Mesothelial cell of epicardium (in vitro differentiated cells): ENCODE results near the gene WDR33. TPM values are rescaled to one million over a fixed set of nuclear protein-coding genes. Genes with fewer than 3 reads are reported as not detected.
A peak's percentile ranks its signal among the peaks of the same experiment; 100 is the strongest.

Experiments used
- DNase-seq, 2 experiments: peaks; one replicate each; pipeline ENCODE4 v3.0.0; 2021; ENCODE audit warnings: low spot score in 2 of 2; ENCODE audit not compliant: unreplicated experiment in 2 of 2
- H3K27ac Mint-ChIP-seq: 2 replicates; pipeline ENCODE4 v1.8.0; 2021; ENCODE audit warnings: mixed read lengths
- H3K27me3 Mint-ChIP-seq: 2 replicates; pipeline ENCODE4 v1.8.0; 2021; ENCODE audit warnings: low read depth, mixed read lengths
- H3K36me3 Mint-ChIP-seq: 2 replicates; pipeline ENCODE4 v1.8.0; 2021; ENCODE audit warnings: mixed read lengths
- H3K4me1 Mint-ChIP-seq: 2 replicates; pipeline ENCODE4 v1.8.0; 2021; ENCODE audit warnings: mixed read lengths
- H3K4me3 Mint-ChIP-seq: 2 replicates; pipeline ENCODE4 v1.8.0; 2021; ENCODE audit warnings: mild to moderate bottlenecking, moderate library complexity, mixed read lengths
- H3K9me3 Mint-ChIP-seq: 2 replicates; pipeline ENCODE4 v1.8.0; 2021; ENCODE audit warnings: mixed read lengths
- CTCF ChIP-seq: fragments of 200-600 bp; sonication (generic); IDR thresholded peaks from one replicate; pipeline ENCODE4 v1.5.0; 2021; ENCODE audit warnings: antibody characterized with exemption; ENCODE audit not compliant: unreplicated experiment
- total RNA-seq: library from RNA; stranded (reverse); gene quantifications from 3 replicates; pipeline ENCODE4 v1.2.1, GENCODE V29; 2021

Gene WDR33
- total RNA-seq, 1 donor from 2014 or later: 61.4 TPM

GRCh38 chr2:127688405-127688804, 122.6 kb downstream of the WDR33 start:
- no peak for DNase-seq
- H3K9me3 Mint-ChIP-seq: peaks cover 27% of the 10 kb centered on the region

GRCh38 chr2:127685410-127686080, 125.4 kb downstream of the WDR33 start:
- Mint-ChIP-seq H3K9me3 (peaks cover 13% of the 10 kb centered on the region), H3K27me3 (peaks cover 6% of the 10 kb centered on the region), H3K27ac (peak overlapping the region; percentile 28), H3K36me3 (peaks cover 3% of the 10 kb centered on the region), H3K4me3 (no peak overlapping the region), H3K4me1 (peaks cover 11% of the 10 kb centered on the region)
- DNase-seq: no peak
- no peak for TF ChIP-seq CTCF

More at GRCh38 chr2:127688405-127688804, 122.6 kb downstream of the WDR33 start:
- Mint-ChIP-seq H3K4me1 (peaks cover 7% of the 10 kb centered on the region), H3K27me3 (no peaks in the 10 kb centered on the region), H3K4me3 (no peak overlapping the region), H3K36me3 (peaks cover 9% of the 10 kb centered on the region), H3K27ac (no peak overlapping the region)
- no peak for TF ChIP-seq CTCF

DNA sequence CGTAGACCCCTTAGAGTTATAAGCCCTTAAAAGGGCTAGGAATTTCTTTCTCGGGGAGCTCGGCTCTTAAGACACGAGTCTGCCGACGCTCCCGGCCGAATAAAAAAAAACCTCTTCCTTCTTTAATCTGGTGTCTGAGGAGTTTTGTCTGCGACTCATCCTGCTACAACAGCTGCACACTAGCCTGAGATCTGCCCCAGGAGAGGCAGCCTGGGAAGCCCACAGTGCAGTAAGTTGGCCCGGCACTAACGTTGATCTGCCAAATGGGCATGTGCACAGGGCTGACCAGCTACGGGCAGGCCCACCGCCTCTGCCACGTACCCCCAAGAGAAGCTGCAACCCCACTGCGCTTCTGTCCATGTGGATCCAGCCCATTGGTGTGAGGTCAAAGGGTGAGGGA, 127.2 kb downstream of the WDR33 start:
- peak overlapping the region; percentile 11 for H3K27ac Mint-ChIP-seq
- peaks cover 8% of the 10 kb centered on the region for H3K9me3 Mint-ChIP-seq
- peaks cover 7% of the 10 kb centered on the region for H3K27me3 Mint-ChIP-seq
- no peak for DNase-seq
- peaks cover 2% of the 10 kb centered on the region for H3K36me3 Mint-ChIP-seq
- peaks cover 11% of the 10 kb centered on the region for H3K4me1 Mint-ChIP-seq
- H3K4me3 Mint-ChIP-seq: no peak overlapping the region
- TF ChIP-seq CTCF: no peak

DNA sequence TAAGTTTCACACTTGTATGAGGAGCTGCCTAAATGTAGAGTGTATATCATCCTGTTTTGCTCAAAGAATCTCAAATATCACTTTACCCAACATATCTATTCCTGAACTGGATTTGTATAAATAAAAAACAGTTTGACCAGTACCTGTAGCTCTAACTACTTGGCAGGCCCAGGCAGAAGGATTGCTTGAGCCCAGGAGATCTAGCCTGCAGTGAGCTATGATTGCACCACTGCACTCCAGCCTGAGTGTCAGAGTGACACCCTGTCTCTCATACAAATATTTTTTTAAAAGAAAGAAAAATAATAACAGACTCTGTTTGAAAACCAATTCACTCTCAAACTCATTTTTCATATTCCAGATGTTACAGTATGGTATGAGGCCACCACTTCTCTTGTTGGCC, 127.9 kb downstream of the WDR33 start:
- Mint-ChIP-seq H3K9me3 (peaks cover 2% of the 10 kb centered on the region), H3K4me1 (peaks cover 11% of the 10 kb centered on the region), H3K27me3 (peaks cover 14% of the 10 kb centered on the region), H3K4me3 (no peak overlapping the region), H3K36me3 (peaks cover under 1% of the 10 kb centered on the region), H3K27ac (no peak overlapping the region)
- TF ChIP-seq CTCF: no peak
- no peak for DNase-seq

GRCh38 chr2:127681976-127682857, 128.8 kb downstream of the WDR33 start:
- Mint-ChIP-seq H3K27me3 (peaks cover 23% of the 10 kb centered on the region), H3K9me3 (no peaks in the 10 kb centered on the region), H3K36me3 (no peaks in the 10 kb centered on the region), H3K27ac (no peak overlapping the region), H3K4me1 (peaks cover 11% of the 10 kb centered on the region), H3K4me3 (no peak overlapping the region)
- no peak for TF ChIP-seq CTCF
- no peak for DNase-seq
